HG02840 (cell line): Measurements from ENCODE around the gene C17orf67.

Experiments used
- ATAC-seq: cut with Tn5 transposase; IDR thresholded peaks from one replicate; pipeline ENCODE4 v1.9.1; 2021; ENCODE audit warnings: mild to moderate bottlenecking, moderate library complexity, moderate number of reproducible peaks; ENCODE audit not compliant: unreplicated experiment, low FRiP score

C17orf67 gene

GRCh38 chr17:56834380-56835263, 902 bp upstream of the C17orf67 start:
- peak; percentile 24 for ATAC-seq

GRCh38 chr17:56833057-56833808, 487 bp downstream of the C17orf67 start:
- peak; percentile 50 for ATAC-seq

GRCh38 chr17:56832446-56832845, 1.3 kb downstream of the C17orf67 start:
- no peak for ATAC-seq

GRCh38 chr17:56831369-56832095, 2.2 kb downstream of the C17orf67 start:
- no peak for ATAC-seq

- ATAC-seq, result no peak
These were observed 2.9 kb downstream of the C17orf67 start for GRCh38 chr17:56830726-56831368.

- no peak for ATAC-seq
These were observed 6.9 kb downstream of the C17orf67 start for GRCh38 chr17:56826611-56827414.

GRCh38 chr17:56824503-56824902, 9.2 kb downstream of the C17orf67 start:
- no peak for ATAC-seq

GRCh38 chr17:56823848-56824247, 9.9 kb downstream of the C17orf67 start:
- ATAC-seq, result no peak

- no peak for ATAC-seq
These were observed 11.0 kb downstream of the C17orf67 start for GRCh38 chr17:56822725-56823124.

- no peak for ATAC-seq
These were observed 11.7 kb downstream of the C17orf67 start for GRCh38 chr17:56821847-56822534.

GRCh38 chr17:56820207-56820606, 13.5 kb downstream of the C17orf67 start:
- no peak for ATAC-seq

GRCh38 chr17:56819431-56820145, 14.1 kb downstream of the C17orf67 start:
- no peak for ATAC-seq

GRCh38 chr17:56819030-56819429, 14.7 kb downstream of the C17orf67 start:
- ATAC-seq, result no peak

GRCh38 chr17:56817066-56817465, 16.7 kb downstream of the C17orf67 start:
- no peak for ATAC-seq

GRCh38 chr17:56815711-56816110, 18.0 kb downstream of the C17orf67 start:
- ATAC-seq, result no peak

GRCh38 chr17:56812901-56813388, 20.8 kb downstream of the C17orf67 start:
- no peak for ATAC-seq

GRCh38 chr17:56810891-56811775, 22.6 kb downstream of the C17orf67 start:
- no peak for ATAC-seq
